Measurements from ENCODE around the gene CCBE1. TPM values are rescaled to one million over a fixed set of nuclear protein-coding genes. Genes with fewer than 3 reads are reported as not detected.

Gene CCBE1
- total RNA-seq, 2 donors from 2014 or later = 1.00 to 2.9 TPM

DNA sequence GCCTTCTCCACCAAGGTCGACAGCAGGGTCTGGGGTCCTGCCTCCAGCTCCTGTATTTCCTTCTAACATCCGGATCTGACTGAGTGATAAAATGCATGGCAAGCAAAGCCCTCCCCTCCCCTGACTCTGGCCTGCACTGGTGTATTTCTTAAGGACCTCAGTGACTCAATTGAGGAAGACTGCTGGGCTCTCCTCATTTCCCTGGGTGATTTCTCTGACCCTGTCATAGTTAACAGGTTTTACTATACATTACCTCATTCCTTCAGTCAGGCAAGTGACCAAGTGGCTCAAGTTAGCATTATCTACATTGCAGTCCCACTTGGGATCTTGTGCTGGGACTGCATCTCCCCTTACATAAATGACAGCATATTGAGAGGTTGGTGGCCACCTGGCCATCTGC lies 38.8 kb upstream of the CCBE1 start:
- TF ChIP-seq, protein P1, sequence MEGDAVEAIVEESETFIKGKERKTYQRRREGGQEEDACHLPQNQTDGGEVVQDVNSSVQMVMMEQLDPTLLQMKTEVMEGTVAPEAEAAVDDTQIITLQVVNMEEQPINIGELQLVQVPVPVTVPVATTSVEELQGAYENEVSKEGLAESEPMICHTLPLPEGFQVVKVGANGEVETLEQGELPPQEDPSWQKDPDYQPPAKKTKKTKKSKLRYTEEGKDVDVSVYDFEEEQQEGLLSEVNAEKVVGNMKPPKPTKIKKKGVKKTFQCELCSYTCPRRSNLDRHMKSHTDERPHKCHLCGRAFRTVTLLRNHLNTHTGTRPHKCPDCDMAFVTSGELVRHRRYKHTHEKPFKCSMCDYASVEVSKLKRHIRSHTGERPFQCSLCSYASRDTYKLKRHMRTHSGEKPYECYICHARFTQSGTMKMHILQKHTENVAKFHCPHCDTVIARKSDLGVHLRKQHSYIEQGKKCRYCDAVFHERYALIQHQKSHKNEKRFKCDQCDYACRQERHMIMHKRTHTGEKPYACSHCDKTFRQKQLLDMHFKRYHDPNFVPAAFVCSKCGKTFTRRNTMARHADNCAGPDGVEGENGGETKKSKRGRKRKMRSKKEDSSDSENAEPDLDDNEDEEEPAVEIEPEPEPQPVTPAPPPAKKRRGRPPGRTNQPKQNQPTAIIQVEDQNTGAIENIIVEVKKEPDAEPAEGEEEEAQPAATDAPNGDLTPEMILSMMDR (conservative IDR thresholded peaks at IDR 0.05) = no peak
- WGBS, 2 experiments (ENCODE audit: insufficient coverage in 1 of 2, insufficient read length in 1 of 2) = 67 to 84% methylated on average over 2 of the region's 2 CpGs
- H3K4me1 ChIP-seq (ENCODE audit: control insufficient read depth, insufficient read depth, low read length) = peaks cover 4% of the 10 kb centered on the region
- no peak overlapping the region for H3K4me3 Mint-ChIP-seq
- H3K4me3 ChIP-seq (ENCODE audit: low read length) = no peak overlapping the region
- H3K9ac ChIP-seq (ENCODE audit: extremely low read depth, low read length, poor library complexity, severe bottlenecking) = no peak overlapping the region
- peaks cover 8% of the 10 kb centered on the region for H3K9me3 Mint-ChIP-seq
- H3K27me3 ChIP-seq (ENCODE audit: control insufficient read depth, insufficient read depth, low read length, poor library complexity, severe bottlenecking) = peaks cover 58% of the 10 kb centered on the region
- H3K36me3 ChIP-seq (ENCODE audit: control insufficient read depth, insufficient read depth, low read length) = no peaks in the 10 kb centered on the region
- DNase-seq = no peak
- H3K36me3 Mint-ChIP-seq (ENCODE audit: low read depth) = no peaks in the 10 kb centered on the region
- peaks cover 5% of the 10 kb centered on the region for H3K4me1 Mint-ChIP-seq
- H3K27ac ChIP-seq (ENCODE audit: low read depth, low read length) = no peak overlapping the region
- no peaks in the 10 kb centered on the region for H3K9me3 ChIP-seq (ENCODE audit: control insufficient read depth, low read length)
- H3K27ac Mint-ChIP-seq = no peak overlapping the region
- peaks cover 37% of the 10 kb centered on the region for H3K27me3 Mint-ChIP-seq (ENCODE audit: insufficient read depth)

DNA sequence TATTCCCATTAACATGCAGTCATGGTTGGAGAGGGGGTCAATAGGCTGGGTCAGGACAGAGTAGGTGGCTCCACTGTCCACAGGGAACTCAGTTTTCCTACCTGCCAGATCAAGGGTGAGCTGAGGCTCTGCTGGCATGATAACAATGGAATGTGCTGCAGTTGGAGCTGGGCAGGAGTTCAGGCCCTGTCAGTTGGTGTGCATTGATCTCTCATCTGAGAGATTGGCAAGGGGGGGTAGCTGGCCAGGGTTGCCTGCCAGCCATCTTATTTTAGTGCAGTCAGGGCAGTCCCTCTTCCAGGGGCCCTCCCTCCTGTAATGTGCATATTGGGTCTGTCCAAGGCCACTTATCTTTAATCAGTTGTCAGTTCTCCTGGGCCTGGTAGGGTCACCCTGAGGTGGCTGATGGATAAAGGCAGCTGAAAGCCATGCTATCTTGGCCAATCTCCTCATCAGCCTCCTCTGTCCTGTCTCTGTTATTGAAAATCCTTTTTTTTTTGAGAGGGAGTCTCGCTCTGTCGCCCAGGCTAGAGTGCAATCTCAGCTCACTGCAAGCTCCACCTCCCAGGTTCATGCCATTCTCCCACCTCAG lies 38.1 kb upstream of the CCBE1 start:
- Mint-ChIP-seq H3K36me3 (ENCODE audit: low read depth) (no peaks in the 10 kb centered on the region), H3K27me3 (ENCODE audit: insufficient read depth) (peaks cover 37% of the 10 kb centered on the region), H3K4me3 (no peak overlapping the region), H3K27ac (no peak overlapping the region), H3K9me3 (peaks cover 8% of the 10 kb centered on the region), H3K4me1 (peaks cover 4% of the 10 kb centered on the region)
- H3K9ac ChIP-seq (ENCODE audit: extremely low read depth, low read length, poor library complexity, severe bottlenecking) = no peak overlapping the region
- H3K36me3 ChIP-seq (ENCODE audit: control insufficient read depth, insufficient read depth, low read length) = no peaks in the 10 kb centered on the region
- no peak for DNase-seq
- TF ChIP-seq, protein P1 (conservative IDR thresholded peaks at IDR 0.05) = no peak
- H3K27ac ChIP-seq (ENCODE audit: low read depth, low read length) = no peak overlapping the region
- H3K4me3 ChIP-seq (ENCODE audit: low read length) = no peak overlapping the region
- H3K9me3 ChIP-seq (ENCODE audit: control insufficient read depth, low read length) = no peaks in the 10 kb centered on the region
- peaks cover 56% of the 10 kb centered on the region for H3K27me3 ChIP-seq (ENCODE audit: control insufficient read depth, insufficient read depth, low read length, poor library complexity, severe bottlenecking)
- WGBS, 2 experiments (ENCODE audit: insufficient coverage in 1 of 2, insufficient read length in 1 of 2) = 100% methylated on average over 2 of the region's 2 CpGs; no CpG with 5 or more reads in 1 of the 2 experiments
- peaks cover 2% of the 10 kb centered on the region for H3K4me1 ChIP-seq (ENCODE audit: control insufficient read depth, insufficient read depth, low read length)

DNA sequence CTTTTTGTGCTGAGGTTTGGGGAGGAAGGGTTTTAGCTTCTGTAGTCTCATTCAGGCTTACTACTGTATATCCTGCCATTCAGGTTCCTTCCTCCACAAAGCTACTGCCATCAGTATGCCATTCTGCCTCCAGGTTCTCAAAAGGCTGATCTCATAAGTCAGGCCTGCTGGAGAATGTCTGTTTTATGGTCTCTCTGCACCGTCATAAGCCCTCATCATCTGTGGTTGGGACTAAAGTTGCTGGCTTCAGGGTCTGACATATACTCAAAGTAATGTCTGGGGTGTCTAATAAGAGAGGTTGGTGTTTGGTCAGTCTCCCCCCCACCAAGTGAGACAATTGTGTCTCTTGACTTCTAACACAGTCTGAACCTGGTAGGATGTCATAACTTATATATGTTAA lies 36.2 kb upstream of the CCBE1 start:
- peaks cover 49% of the 10 kb centered on the region for H3K27me3 ChIP-seq (ENCODE audit: control insufficient read depth, insufficient read depth, low read length, poor library complexity, severe bottlenecking)
- peaks cover under 1% of the 10 kb centered on the region for H3K9me3 Mint-ChIP-seq
- H3K36me3 Mint-ChIP-seq (ENCODE audit: low read depth) = no peaks in the 10 kb centered on the region
- H3K36me3 ChIP-seq (ENCODE audit: control insufficient read depth, insufficient read depth, low read length) = no peaks in the 10 kb centered on the region
- TF ChIP-seq, protein P1 (conservative IDR thresholded peaks at IDR 0.05) = no peak
- no peak for DNase-seq
- H3K27me3 Mint-ChIP-seq (ENCODE audit: insufficient read depth) = peaks cover 28% of the 10 kb centered on the region
- H3K4me1 Mint-ChIP-seq = peaks cover 9% of the 10 kb centered on the region
- no peak overlapping the region for H3K27ac ChIP-seq (ENCODE audit: low read depth, low read length)
- 100% methylated on average over 1 of the region's 1 CpG; no CpG with 5 or more reads in 1 of the 2 experiments for WGBS, 2 experiments (ENCODE audit: insufficient coverage in 1 of 2, insufficient read length in 1 of 2)
- no peak overlapping the region for H3K27ac Mint-ChIP-seq
- H3K9ac ChIP-seq (ENCODE audit: extremely low read depth, low read length, poor library complexity, severe bottlenecking) = no peak overlapping the region
- H3K4me1 ChIP-seq (ENCODE audit: control insufficient read depth, insufficient read depth, low read length) = no peaks in the 10 kb centered on the region
- H3K4me3 ChIP-seq (ENCODE audit: low read length) = no peak overlapping the region
- H3K9me3 ChIP-seq (ENCODE audit: control insufficient read depth, low read length) = no peaks in the 10 kb centered on the region
- H3K4me3 Mint-ChIP-seq = no peak overlapping the region

Data from endodermal cell (in vitro differentiated cells).